Vagina (tissue), 2 donors: ENCODE results near the gene PDE10A. TPM values are rescaled to one million over a fixed set of nuclear protein-coding genes. Genes with fewer than 3 reads are reported as not detected.

Experiments
- DNase-seq, 2 donors: peaks; one replicate each; pipeline ENCODE4 v3.0.0-alpha.2; 2017; ENCODE audit errors: extremely low spot score in 2 of 2
- H3K27ac ChIP-seq: fragments of 200-600 bp; sonication (generic); one replicate; pipeline ENCODE4 v1.5.1; 2019
- H3K27me3 ChIP-seq: fragments of 200-600 bp; sonication (generic); one replicate; pipeline ENCODE4 v1.5.1; 2019
- H3K36me3 ChIP-seq, 2 donors: fragments of 200-600 bp; sonication (generic); one replicate each; pipeline ENCODE4 v1.5.1; 2017 to 2019
- H3K4me1 ChIP-seq: fragments of 200-600 bp; sonication (generic); one replicate; pipeline ENCODE4 v1.5.1; 2019
- H3K4me3 ChIP-seq, 2 donors: fragments of 200-600 bp; sonication (generic); 1 replicate in 1 of 2; 2 replicates in 1 of 2; pipeline ENCODE4 v1.5.1; 2016 to 2019
- H3K9me3 ChIP-seq: fragments of 200-600 bp; sonication (generic); one replicate; pipeline ENCODE4 v1.5.1; 2019
- CTCF ChIP-seq, 3 experiments: fragments of 450-650 bp in 2 of 3; fragments of 200-600 bp in 1 of 3; sonication (generic) in 1 of 3; IDR thresholded peaks; one replicate each; pipeline ENCODE4 v1.5.1; 2017 to 2019; ENCODE audit warnings: antibody characterized with exemption in 3 of 3, mild to moderate bottlenecking in 2 of 3, moderate library complexity in 2 of 3
- POLR2A ChIP-seq, 2 donors: fragments of 450-650 bp; IDR thresholded peaks; one replicate each; pipeline ENCODE4 v1.6.1; 2017; ENCODE audit warnings: antibody characterized with exemption in 2 of 2, mild to moderate bottlenecking in 2 of 2, moderate library complexity in 2 of 2
- POLR2AphosphoS5 ChIP-seq, 2 donors: sonication (generic); formaldehyde crosslinking; IDR thresholded peaks; one replicate each; pipeline ENCODE4 v1.9.0; 2017; ENCODE audit warnings: antibody characterized with exemption in 2 of 2, mild to moderate bottlenecking in 2 of 2, low read depth in 1 of 2; ENCODE audit not compliant: insufficient read depth in 1 of 2
- intact Hi-C: fragments of 100-400 bp; cut with DNase I; formaldehyde crosslinking; loops from one replicate; pipeline ENCODE4 v1.15.1; 2023
- total RNA-seq: library from RNA; depleted of rRNA; stranded (reverse); fragments of >200 nt; gene quantifications from one replicate; pipeline ENCODE4 v1.2.3, GENCODE V29; 2016

PDE10A gene
- total RNA-seq, 1 donor from 2014 or later = 15.0 TPM

GRCh38 chr6:165484178-165484889 lies 178.7 kb downstream of the PDE10A start:
- H3K36me3 ChIP-seq = no peaks in the 10 kb centered on the region
- H3K27ac ChIP-seq = no peak overlapping the region
- no peaks in the 10 kb centered on the region for H3K27me3 ChIP-seq
- intact Hi-C loops = no loop called here
- H3K4me1 ChIP-seq = no peaks in the 10 kb centered on the region
- no peak overlapping the region for H3K4me3 ChIP-seq
- no peaks in the 10 kb centered on the region for H3K9me3 ChIP-seq
- no peak for TF ChIP-seq POLR2AphosphoS5 (IDR thresholded peaks at IDR 0.05; ENCODE audit: insufficient read depth in 1 of 2, low read depth in 1 of 2)
- no peak for DNase-seq

GRCh38 chr6:165481921-165482320 lies 181.1 kb downstream of the PDE10A start:
- no peaks in the 10 kb centered on the region for H3K9me3 ChIP-seq
- H3K4me1 ChIP-seq = no peaks in the 10 kb centered on the region
- H3K4me3 ChIP-seq = no peak overlapping the region
- no peaks in the 10 kb centered on the region for H3K36me3 ChIP-seq
- TF ChIP-seq CTCF (IDR thresholded peaks at IDR 0.05) (no peak), POLR2A (IDR thresholded peaks at IDR 0.05) (no peak), POLR2AphosphoS5 (IDR thresholded peaks at IDR 0.05; ENCODE audit: insufficient read depth in 1 of 2, low read depth in 1 of 2) (no peak)
- intact Hi-C loops = no loop called here
- H3K27me3 ChIP-seq = no peaks in the 10 kb centered on the region
- H3K27ac ChIP-seq = no peak overlapping the region
- no peak for DNase-seq

- Histone ChIP-seq H3K27me3 (no peaks in the 10 kb centered on the region), H3K27ac (no peak overlapping the region), H3K4me1 (no peaks in the 10 kb centered on the region), H3K9me3 (no peaks in the 10 kb centered on the region), H3K4me3 (no peak overlapping the region), H3K36me3 (no peaks in the 10 kb centered on the region)
- no peak for DNase-seq
- intact Hi-C loops = no loop called here
- TF ChIP-seq POLR2AphosphoS5 (IDR thresholded peaks at IDR 0.05; ENCODE audit: insufficient read depth in 1 of 2, low read depth in 1 of 2) = no peak
- no peak for TF ChIP-seq POLR2A (IDR thresholded peaks at IDR 0.05)
- TF ChIP-seq CTCF (IDR thresholded peaks at IDR 0.05) = no peak
Measured at GRCh38 chr6:165480916-165481315, 182.1 kb downstream of the PDE10A start.

- TF ChIP-seq POLR2AphosphoS5 (IDR thresholded peaks at IDR 0.05; ENCODE audit: insufficient read depth in 1 of 2, low read depth in 1 of 2) (no peak), CTCF (IDR thresholded peaks at IDR 0.05) (no peak), POLR2A (IDR thresholded peaks at IDR 0.05) (no peak)
- Histone ChIP-seq H3K4me1 (no peaks in the 10 kb centered on the region), H3K9me3 (no peaks in the 10 kb centered on the region), H3K27ac (no peak overlapping the region), H3K4me3 (no peak overlapping the region), H3K27me3 (no peaks in the 10 kb centered on the region), H3K36me3 (no peaks in the 10 kb centered on the region)
- intact Hi-C loops = no loop called here
- DNase-seq = no peak
Measured at GRCh38 chr6:165478581-165478980, 184.5 kb downstream of the PDE10A start.

GRCh38 chr6:165469483-165469882 lies 193.6 kb downstream of the PDE10A start:
- intact Hi-C loops = no loop called here
- no peaks in the 10 kb centered on the region for H3K27me3 ChIP-seq
- H3K36me3 ChIP-seq = no peaks in the 10 kb centered on the region
- H3K27ac ChIP-seq = no peak overlapping the region
- no peaks in the 10 kb centered on the region for H3K9me3 ChIP-seq
- H3K4me3 ChIP-seq = no peak overlapping the region
- no peak for TF ChIP-seq POLR2AphosphoS5 (IDR thresholded peaks at IDR 0.05; ENCODE audit: insufficient read depth in 1 of 2, low read depth in 1 of 2)
- DNase-seq = no peak
- no peaks in the 10 kb centered on the region for H3K4me1 ChIP-seq
